Suprapubic skin (tissue), 3 donors: ENCODE results near the gene FEM1C.

Source experiments
- CTCF ChIP-seq, 2 donors: fragments of 200-600 bp in 1 of 2; fragments of 450-650 bp in 1 of 2; sonication (generic) in 1 of 2; IDR thresholded peaks; one replicate each; pipeline ENCODE4 v1.5.1; 2016 to 2019; ENCODE audit warnings: antibody characterized with exemption in 2 of 2, mild to moderate bottlenecking in 1 of 2, moderate library complexity in 1 of 2
- EP300 ChIP-seq: sonication (generic); formaldehyde crosslinking; IDR thresholded peaks from one replicate; pipeline ENCODE4 v1.6.1; 2017; ENCODE audit warnings: antibody characterized with exemption
- POLR2A ChIP-seq, 2 donors: fragments of 450-650 bp; IDR thresholded peaks; one replicate each; pipeline ENCODE4 v1.6.1; 2017; ENCODE audit warnings: antibody characterized with exemption in 2 of 2, mild to moderate bottlenecking in 2 of 2, moderate library complexity in 2 of 2

GRCh38 chr5:115585265-115585664, 40.7 kb upstream of the FEM1C start:
- TF ChIP-seq CTCF (IDR thresholded peaks at IDR 0.05) (no peak), EP300 (no peak), POLR2A (IDR thresholded peaks at IDR 0.05) (no peak)
